Mucosa of stomach (tissue), 1 donor: Measurements from ENCODE around the gene THBS1.

ENCODE experiments used
- H3K27me3 ChIP-seq: one replicate; pipeline ENCODE4 v1.7.0; 2013; ENCODE audit warnings: mild to moderate bottlenecking, low read length; ENCODE audit not compliant: control insufficient read depth, insufficient read depth
- H3K36me3 ChIP-seq: one replicate; pipeline ENCODE4 v1.7.0; 2013; ENCODE audit warnings: low read length; ENCODE audit not compliant: control insufficient read depth, insufficient read depth
- H3K4me1 ChIP-seq: one replicate; pipeline ENCODE4 v1.7.0; 2013; ENCODE audit warnings: mild to moderate bottlenecking, low read length; ENCODE audit not compliant: control insufficient read depth, insufficient read depth
- H3K4me3 ChIP-seq: one replicate; pipeline ENCODE4 v1.7.0; 2013; ENCODE audit warnings: low read length
- H3K9ac ChIP-seq: one replicate; pipeline ENCODE4 v1.7.0; 2013; ENCODE audit warnings: mild to moderate bottlenecking, low read length, moderate library complexity
- H3K9me3 ChIP-seq: one replicate; pipeline ENCODE4 v1.7.0; 2013; ENCODE audit warnings: mild to moderate bottlenecking, low read length, moderate library complexity; ENCODE audit not compliant: control insufficient read depth
- donor health status: Pancreatic carcinoma.

THBS1 gene

DNA sequence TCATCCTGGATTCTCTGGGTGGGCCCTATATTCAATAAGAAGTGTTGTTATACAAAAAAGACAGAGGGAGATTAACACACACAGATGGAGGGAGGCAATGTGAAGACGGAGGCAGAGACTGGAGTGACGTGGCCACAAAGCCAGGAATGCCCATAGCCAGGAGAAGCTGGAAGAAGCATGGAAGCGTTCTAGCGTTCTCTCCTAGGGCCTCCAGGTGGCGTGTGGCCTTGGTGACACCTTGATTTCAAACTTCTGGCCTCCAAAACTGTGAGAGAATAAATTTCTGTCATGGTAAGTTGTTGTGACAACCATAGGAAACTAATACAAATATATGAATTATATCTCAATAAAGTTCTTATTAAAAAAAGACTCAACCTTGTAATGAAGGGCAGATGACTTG lies 21.3 kb downstream of the THBS1 start:
- Histone ChIP-seq H3K4me3 (no peak overlapping the region), H3K36me3 (no peaks in the 10 kb centered on the region), H3K4me1 (no peaks in the 10 kb centered on the region), H3K27me3 (no peaks in the 10 kb centered on the region), H3K9ac (no peak overlapping the region), H3K9me3 (no peaks in the 10 kb centered on the region)

- Histone ChIP-seq H3K4me3 (no peak overlapping the region), H3K9me3 (no peaks in the 10 kb centered on the region), H3K9ac (no peak overlapping the region), H3K4me1 (peaks cover 12% of the 10 kb centered on the region), H3K36me3 (no peaks in the 10 kb centered on the region), H3K27me3 (no peaks in the 10 kb centered on the region)
Observed at GRCh38 chr15:39605146-39605545, 24.3 kb downstream of the THBS1 start.

DNA sequence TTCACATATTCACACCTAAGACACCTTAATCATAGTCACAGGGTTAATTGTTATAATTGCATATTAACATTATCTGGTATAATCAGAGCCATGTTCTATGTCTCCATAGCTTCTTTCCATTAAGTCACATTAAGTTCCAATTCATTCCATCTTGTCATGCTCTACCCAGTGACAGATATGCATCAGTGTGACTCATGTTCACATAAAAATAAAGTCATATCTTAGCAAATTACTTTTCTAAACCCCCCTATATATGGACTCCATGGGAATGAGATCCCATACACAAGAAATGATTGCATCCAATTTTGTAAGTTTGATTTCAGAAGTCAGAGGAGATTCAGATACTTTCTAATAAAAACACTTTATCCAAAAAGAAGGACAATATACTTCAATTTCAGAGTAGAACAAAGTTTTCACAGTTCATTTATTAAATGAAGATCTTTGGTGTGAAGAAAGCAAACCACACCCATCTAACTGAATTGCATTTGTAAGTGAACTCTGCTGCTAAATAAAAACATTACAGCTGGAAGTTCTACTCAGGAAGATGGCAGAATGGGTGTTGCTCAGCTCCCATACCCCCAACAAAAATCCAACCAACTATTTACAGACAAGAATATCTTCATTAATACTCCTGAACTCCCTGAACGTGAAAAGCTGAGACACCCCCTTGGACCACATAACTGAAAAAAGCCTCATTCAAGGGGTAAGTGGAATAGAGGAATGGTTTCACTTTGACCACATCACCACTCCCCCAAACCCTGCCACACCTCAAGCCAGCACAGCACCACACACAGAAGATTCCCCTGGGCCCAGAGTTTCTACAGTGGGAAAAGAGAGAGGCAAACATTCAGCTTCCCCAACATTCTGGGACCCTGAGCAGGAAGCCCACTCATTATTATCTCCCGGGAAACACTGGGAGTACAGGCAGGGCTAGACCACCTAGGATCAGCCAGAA lies 27.6 kb downstream of the THBS1 start:
- H3K27me3 ChIP-seq: no peaks in the 10 kb centered on the region
- no peak overlapping the region for H3K4me3 ChIP-seq
- peaks cover 12% of the 10 kb centered on the region for H3K4me1 ChIP-seq
- H3K9me3 ChIP-seq: no peaks in the 10 kb centered on the region
- no peak overlapping the region for H3K9ac ChIP-seq
- no peaks in the 10 kb centered on the region for H3K36me3 ChIP-seq

DNA sequence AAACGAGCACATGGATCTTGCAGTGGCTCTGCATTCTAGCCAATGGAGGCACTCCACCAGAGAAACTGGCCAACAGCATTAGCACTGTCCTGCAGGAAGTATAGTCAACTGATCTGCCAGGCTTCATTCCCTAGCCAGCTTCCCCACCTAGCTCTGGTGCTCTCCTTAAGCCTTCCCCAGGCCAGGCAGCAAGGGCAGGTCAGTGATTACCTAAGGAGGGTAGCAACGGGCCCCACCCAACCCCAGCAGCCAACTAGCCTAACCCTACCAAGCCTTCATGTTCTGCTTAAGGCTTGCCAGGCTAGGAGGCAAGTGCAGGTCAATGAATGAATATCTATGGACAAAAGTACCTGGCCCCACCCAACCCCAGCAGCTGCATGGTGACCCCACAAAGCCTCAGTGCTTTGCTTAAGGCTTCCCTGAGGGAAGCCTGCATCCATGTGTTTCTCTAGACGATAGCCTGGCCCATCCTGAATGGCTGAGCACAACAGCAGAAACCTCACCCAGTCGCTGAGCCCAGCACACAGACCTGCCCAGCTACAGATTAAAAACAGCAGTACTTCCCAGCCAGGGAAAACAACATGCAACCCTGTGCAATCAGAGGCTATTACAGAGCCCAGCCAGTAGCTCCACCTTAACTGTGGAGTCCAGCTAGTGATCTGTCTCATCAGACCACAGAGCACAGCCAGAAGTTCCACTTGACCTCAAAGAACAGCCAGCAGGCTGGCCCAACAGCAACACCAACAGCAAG lies 28.5 kb downstream of the THBS1 start:
- Histone ChIP-seq H3K9ac (no peak overlapping the region), H3K9me3 (no peaks in the 10 kb centered on the region), H3K36me3 (no peaks in the 10 kb centered on the region), H3K4me3 (no peak overlapping the region), H3K4me1 (peaks cover 12% of the 10 kb centered on the region), H3K27me3 (no peaks in the 10 kb centered on the region)

DNA sequence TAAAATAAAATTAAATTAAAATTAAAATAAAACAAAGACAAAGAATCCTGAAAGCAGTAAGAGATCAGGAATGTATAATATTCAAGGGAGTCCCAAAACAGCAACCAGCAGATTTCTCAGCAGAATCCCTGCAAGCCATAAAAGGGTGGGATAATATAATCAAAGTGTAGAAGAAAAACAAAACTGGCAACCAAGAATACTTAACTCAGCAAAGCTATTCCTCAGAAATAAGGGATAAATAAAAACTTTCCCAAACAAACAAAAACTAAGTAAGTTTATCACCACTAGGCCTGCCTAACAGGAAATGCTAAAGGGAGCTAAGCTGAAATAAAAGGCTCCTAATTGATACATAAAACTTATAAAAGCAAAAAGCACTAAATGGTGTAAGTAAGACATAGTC lies 29.8 kb downstream of the THBS1 start:
- no peaks in the 10 kb centered on the region for H3K27me3 ChIP-seq
- H3K4me1 ChIP-seq: peaks cover 12% of the 10 kb centered on the region
- no peaks in the 10 kb centered on the region for H3K36me3 ChIP-seq
- no peaks in the 10 kb centered on the region for H3K9me3 ChIP-seq
- H3K9ac ChIP-seq: no peak overlapping the region
- H3K4me3 ChIP-seq: no peak overlapping the region

DNA sequence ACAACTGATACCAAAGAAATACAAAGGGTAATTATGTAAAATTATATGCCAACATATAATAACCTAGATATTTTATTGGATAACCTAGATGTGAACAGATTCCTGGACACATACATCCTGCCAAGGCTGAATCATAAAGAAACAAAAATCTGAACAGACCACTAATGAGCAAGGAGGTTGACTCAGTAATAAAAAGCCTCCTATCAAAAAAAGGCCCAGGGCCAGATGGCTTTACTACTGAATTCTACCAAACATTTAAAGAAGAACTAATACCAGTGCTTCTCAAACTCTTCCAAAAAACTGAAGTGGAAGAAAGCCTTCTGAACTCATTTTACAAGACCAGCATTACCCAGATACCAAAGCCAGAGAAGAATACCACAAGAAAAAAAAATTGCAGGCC lies 32.4 kb downstream of the THBS1 start:
- H3K4me1 ChIP-seq: peaks cover 12% of the 10 kb centered on the region
- H3K36me3 ChIP-seq: no peaks in the 10 kb centered on the region
- H3K9me3 ChIP-seq: no peaks in the 10 kb centered on the region
- no peak overlapping the region for H3K4me3 ChIP-seq
- H3K9ac ChIP-seq: no peak overlapping the region
- no peaks in the 10 kb centered on the region for H3K27me3 ChIP-seq

- H3K36me3 ChIP-seq: no peaks in the 10 kb centered on the region
- H3K9ac ChIP-seq: no peak overlapping the region
- H3K4me1 ChIP-seq: peaks cover 10% of the 10 kb centered on the region
- no peaks in the 10 kb centered on the region for H3K9me3 ChIP-seq
- H3K4me3 ChIP-seq: no peak overlapping the region
- no peaks in the 10 kb centered on the region for H3K27me3 ChIP-seq
Observed at GRCh38 chr15:39613861-39614260, 33.0 kb downstream of the THBS1 start.

- Histone ChIP-seq H3K36me3 (no peaks in the 10 kb centered on the region), H3K4me3 (no peak overlapping the region), H3K9ac (no peak overlapping the region), H3K9me3 (no peaks in the 10 kb centered on the region), H3K4me1 (no peaks in the 10 kb centered on the region), H3K27me3 (no peaks in the 10 kb centered on the region)
Observed at GRCh38 chr15:39616731-39617455, 36.0 kb downstream of the THBS1 start.

DNA sequence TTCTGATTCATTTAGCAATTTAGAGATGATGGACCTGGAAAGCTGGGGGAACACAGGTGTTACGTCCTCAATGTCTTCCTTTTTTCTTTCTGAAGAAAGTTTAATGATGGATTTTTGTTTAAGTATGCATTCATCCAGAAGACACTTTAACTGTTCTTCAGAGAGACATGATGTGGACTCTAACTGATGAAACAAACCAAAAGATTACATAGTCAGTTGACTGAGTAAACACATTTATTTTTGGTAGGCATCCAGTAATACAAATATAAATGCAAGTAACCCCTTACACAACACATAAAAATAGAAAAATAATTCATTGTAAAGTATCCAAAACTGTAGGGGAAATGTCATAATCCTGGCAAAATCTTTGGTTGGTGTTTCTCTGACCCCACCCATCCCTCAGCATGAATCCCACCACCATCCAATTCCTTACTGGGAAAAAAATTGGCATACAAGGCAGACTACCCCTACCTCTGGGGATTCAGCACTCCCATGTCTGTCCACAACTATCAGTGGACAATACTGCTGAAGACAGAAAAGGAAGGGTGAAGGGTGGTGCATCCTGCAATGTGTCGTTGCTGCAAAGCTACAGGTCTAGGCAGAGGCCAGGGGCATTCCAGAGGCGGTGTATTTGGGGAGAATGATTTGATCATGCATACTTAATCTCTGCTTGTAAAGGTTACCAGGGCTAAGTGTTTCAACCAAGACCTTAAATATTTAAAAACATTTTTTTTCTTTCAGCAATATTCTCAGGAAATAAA lies 37.4 kb downstream of the THBS1 start:
- Histone ChIP-seq H3K4me3 (no peak overlapping the region), H3K27me3 (no peaks in the 10 kb centered on the region), H3K9ac (no peak overlapping the region), H3K36me3 (no peaks in the 10 kb centered on the region), H3K4me1 (no peaks in the 10 kb centered on the region), H3K9me3 (no peaks in the 10 kb centered on the region)

DNA sequence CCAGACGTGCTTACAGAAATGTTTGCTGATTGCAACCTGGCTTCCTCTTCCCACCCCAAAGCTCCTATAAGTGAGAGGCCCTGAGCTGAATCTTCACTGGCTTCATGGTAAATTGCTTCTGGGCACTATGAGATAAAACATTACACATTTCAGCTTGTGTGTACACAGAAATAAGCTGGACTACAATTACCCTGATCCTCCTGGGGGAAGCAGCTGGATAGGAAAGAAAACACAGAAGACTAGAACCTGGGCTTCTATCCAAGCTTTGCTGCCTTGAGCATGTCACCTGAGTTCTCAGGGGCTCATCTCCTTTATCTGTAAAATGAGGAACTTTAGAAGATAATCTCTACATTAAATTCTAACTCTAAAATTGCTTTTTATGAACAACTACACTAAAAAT lies 40.3 kb downstream of the THBS1 start:
- H3K9me3 ChIP-seq: no peaks in the 10 kb centered on the region
- no peaks in the 10 kb centered on the region for H3K36me3 ChIP-seq
- no peak overlapping the region for H3K4me3 ChIP-seq
- no peak overlapping the region for H3K9ac ChIP-seq
- peaks cover 6% of the 10 kb centered on the region for H3K27me3 ChIP-seq
- H3K4me1 ChIP-seq: peaks cover 4% of the 10 kb centered on the region

DNA sequence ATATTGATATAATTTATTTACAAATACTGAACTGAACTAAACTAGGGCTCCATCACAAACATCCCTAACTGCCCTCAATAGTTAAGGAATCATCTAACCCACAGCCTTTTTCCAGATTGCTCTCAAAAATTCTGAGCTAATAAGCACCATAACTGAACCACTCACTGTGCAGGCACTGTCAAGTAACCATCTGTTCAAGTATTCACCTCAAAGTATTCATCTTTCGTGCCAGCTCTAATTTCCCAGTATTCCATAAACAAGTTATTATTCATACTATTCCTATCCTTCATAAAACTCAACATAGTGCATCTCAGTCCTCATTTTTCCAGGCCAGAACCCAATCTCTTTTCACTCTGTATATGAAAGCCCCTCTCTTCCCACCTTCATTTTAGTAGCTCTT lies 41.1 kb downstream of the THBS1 start:
- H3K9ac ChIP-seq: no peak overlapping the region
- H3K4me3 ChIP-seq: no peak overlapping the region
- peaks cover 4% of the 10 kb centered on the region for H3K4me1 ChIP-seq
- H3K36me3 ChIP-seq: no peaks in the 10 kb centered on the region
- H3K27me3 ChIP-seq: peaks cover 6% of the 10 kb centered on the region
- H3K9me3 ChIP-seq: no peaks in the 10 kb centered on the region
